ENCODE data around the gene SUN1.

The SUN1 gene

GRCh38 chr7:877312-878232 lies 45.3 kb downstream of the SUN1 start:
- no peak for DNase-seq (ENCODE audit: low spot score)

DNA sequence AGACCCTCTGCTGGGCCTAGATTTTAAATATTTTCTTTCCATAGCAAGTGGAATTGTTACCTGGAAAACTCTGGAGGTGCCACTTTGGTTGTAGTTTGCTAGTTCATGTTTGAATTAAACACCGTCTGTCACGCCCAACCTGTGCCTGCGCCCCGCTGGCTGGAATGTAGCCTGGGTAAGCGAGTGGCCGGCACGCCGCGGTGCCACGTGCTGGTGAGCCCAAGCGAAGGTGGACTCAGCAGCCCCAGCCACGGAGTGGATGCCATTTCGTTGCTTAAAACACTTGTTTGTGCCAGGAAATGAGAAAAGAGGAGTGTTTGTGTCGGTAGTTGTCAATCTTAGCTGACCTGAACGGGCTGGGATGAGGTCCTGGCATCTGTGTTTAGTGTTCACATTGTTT lies 46.8 kb downstream of the SUN1 start:
- DNase-seq (ENCODE audit: low spot score): no peak

DNA sequence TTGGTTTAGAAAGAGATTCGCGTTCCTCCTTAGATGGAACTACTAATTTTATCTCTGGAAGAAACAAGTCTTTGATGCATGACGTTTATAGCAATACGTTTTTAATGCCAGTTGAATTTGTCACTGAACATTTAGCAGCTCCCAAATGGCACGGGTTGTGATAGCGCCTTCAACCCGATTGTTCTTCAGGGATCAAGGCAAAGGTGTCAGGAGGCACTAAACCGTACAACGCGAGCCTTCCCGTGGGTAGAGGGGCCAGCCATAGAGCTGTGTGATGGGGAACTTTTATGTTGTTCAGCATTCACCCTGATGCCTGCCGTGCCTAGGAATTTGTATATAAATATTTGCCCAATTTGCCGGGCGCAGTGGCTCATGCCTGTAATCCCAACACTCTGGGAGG lies 47.4 kb downstream of the SUN1 start:
- DNase-seq (ENCODE audit: low spot score): no peak

DNA sequence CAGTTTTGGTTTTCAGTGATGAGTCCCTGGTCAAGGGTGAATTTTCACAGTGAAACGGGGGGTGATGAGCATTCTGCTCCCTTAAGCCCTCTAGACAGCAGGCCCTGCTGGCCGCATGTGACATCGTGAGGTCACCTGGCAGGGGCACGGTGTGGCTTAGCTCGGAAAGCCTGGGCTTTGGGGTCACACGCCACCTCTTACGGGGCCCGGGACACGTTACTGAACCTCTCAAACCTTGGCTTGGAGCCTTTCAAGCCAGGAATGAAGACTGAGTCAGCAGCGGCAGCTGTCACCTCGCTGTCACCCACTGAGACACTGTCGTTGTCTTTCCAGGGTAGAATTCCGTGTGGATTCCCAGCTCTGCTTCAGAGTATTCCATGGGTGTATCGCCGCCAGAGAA lies 48.2 kb downstream of the SUN1 start:
- DNase-seq (ENCODE audit: low spot score): no peak

DNA sequence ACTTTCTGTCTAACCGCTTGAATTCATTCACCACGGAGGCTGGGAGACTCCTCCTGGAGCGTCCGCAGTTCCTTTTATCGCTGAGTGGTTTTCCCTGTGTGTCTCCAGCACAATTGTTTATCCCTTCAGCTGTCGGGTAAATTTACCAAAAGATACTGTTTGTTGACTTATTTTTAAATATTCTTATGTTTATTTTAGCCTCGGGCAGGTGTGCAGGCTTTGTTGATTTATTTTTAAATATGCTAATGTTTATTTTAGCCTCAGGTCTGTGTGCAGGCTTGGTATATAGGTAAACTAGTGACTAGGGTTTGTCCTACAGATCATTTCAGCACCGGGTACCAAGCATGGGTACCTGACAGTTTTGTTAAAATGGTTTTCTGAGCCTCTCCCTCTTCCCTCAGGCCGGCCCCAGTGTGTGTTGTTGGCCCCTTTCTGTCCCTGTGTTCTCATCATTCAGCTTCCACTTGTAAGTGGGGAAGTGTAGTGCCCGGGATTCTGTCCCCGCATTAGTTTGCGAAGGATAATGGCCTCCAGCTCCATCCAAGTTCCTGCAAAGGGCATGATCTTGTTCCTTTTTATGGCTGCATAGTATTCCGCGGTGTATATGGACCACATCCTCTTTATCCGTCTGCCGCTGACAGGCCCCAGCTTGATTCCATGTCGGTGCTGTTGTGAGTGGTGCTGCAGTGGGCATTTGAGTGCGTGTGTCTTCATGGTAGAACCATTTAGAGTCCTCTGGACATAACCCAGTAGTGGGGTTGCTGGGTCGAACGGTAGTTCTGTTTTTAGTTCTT lies 49.4 kb downstream of the SUN1 start:
- no peak for DNase-seq (ENCODE audit: low spot score)

DNA sequence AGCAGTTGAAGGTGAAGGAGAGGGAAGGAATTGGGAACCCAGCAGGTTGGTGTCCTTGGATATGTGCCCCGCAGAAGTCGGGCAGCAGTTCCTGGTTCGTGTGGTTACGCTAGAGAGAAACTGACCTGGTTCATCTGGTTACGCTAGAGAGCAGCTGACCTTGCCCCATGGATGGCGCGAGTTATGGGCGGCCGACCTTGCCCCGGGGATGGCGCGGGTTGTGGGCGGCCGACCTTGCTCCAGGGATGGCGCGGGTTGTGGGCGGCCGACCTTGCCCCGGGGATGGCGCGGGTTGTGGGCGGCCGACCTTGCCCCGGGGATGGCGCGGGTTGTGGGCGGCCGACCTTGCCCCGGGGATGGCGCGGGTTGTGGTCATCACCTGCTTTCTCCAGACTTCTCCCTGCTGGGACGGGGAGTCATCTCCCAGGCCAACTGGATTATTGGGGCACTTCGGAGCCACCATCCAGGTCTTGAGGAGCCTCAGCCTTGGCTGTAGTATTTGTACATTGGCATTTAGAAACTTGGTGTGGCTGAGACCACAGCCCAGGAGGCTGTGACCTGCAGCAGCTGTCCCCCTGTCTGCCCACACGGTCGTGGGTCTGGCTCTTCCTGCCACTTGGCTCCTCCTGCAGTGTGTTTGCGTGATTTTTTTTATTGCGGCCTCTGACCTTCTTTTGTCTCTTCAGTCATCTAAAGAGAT lies 50.2 kb downstream of the SUN1 start:
- no peak for DNase-seq (ENCODE audit: low spot score)

GRCh38 chr7:883055-884021 lies 51.1 kb downstream of the SUN1 start:
- DNase-seq (ENCODE audit: low spot score): no peak

GRCh38 chr7:884191-885003 lies 52.1 kb downstream of the SUN1 start:
- DNase-seq (ENCODE audit: low spot score): no peak

DNA sequence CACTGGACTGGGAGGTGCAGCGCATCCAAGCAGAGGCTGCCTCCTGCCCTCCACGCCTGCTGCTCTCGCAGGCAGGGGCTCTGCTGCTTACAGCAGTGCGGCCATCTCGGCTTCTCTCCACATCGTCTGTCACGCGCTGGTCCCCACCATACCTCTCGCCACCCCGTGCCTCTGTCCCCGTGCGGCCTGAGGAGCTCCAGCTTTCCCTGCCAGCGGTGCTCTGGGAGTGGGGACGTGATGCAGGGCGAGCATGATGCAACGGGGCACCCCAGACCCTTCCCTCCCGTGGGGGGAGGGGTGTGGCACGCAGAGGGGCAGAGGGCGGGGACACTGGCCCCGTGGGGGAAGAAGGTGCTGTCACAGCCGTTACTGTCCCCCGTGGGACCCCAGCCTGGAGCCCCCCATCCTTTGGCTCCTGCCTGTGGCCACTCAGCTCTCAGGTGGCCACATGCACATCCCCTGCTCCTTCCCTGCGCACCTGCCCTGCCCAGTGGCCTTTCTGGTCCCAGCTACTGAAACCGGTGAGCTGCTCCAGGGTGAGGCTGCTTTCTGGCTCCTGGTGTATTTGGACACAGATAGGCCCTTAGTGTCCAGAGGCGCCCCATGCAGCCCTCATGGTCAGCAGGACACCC lies 53.1 kb downstream of the SUN1 start:
- DNase-seq (ENCODE audit: low spot score): no peak

DNA sequence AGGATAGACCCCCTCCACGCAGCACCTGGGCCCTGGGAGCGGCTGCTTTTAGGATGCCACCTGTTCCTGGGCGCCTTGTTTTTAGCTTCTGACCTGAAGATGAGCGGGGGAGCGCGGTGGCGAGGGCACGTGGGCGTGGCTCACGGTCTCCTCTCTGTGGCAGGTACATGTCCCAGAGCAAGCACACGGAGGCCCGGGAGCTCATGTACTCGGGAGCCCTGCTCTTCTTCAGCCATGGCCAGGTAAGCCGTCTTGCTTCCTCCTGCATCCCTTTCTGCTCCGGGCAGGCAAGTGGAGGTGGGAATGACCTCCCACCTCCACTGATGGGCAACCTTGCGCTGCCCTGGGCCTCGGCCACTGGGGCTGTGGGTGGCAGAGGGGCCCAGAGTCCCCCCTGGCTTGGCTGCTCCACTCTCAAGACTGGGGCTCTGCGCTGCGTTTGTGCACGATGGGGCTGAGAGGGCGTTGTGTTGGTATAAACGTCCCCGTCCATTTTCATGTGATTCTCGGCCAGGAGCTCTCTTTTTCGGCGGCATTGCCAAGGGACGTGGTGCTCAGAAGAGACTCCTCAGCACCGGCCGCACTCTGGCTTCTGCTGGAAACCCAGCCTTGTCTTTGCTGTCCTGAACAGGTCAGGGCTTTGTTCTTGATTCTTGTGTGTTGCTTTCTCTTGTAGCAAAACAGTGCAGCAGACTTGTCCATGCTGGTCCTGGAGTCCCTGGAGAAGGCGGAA lies 53.8 kb downstream of the SUN1 start:
- no peak for DNase-seq (ENCODE audit: low spot score)

GRCh38 chr7:886626-887487 lies 54.6 kb downstream of the SUN1 start:
- DNase-seq (ENCODE audit: low spot score): no peak

DNA sequence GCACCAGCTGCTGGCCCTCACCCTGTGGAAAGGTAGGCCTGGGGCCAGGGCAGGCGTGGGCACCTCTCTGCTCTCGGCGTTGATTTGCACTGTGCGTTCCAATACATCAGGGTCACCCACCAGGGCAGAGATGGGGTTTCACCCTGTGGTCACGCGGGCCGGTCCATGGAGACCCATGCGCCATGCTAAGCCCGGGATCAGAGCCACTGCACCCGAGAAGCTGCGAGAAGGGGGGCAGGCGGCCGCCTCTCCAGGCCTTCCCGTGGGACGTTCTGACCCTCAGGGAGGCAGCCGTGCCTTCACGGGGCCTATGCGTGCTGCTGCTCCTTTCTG lies 55.2 kb downstream of the SUN1 start:
- no peak for DNase-seq (ENCODE audit: low spot score)

- DNase-seq (ENCODE audit: low spot score): no peak
Measured at GRCh38 chr7:888081-889024, 56.1 kb downstream of the SUN1 start.

- DNase-seq (ENCODE audit: low spot score): no peak
Measured at GRCh38 chr7:889025-889390, 56.7 kb downstream of the SUN1 start.

DNA sequence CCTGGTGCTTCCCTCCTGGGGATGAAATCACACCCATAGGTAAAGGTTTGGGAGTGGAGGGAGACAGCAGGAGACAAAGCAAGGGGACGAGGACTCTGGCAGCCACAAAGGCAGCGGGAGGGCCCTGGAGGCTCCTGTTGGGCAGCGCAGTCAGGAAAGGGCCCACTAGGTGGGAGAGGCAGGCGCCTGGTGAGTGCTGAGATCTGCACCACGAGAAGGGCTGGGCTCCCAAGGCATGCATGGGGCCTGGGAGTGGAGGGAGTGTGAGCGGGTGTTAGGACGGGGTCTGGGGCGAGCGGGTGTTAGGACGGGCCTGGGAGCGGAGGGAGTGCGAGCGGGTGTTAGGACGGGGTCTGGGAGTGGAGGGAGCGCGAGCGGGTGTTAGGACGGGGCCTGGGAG lies 57.1 kb downstream of the SUN1 start:
- no peak for DNase-seq (ENCODE audit: low spot score)

- DNase-seq (ENCODE audit: low spot score): no peak
Measured at GRCh38 chr7:890868-891267, 58.6 kb downstream of the SUN1 start.

DNA sequence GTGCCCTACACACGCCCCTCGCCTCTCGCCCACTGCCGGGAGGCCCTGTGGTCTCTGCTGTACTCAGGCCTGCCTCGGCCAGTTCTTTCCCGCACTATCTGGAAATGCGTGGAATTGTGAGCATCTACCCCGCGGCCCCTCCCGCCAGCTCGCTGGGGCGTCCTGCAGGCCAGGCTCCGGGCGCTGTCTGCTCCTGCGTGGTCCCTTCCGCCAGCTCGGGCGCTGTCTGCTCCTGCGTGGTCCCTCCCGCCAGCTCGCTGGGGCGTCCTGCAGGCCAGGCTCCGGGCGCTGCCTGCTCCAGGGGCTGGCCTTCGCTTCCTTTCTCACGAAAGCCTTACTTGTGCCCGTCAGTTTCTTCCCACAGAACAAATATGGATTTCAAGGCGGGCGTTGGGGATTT lies 59.0 kb downstream of the SUN1 start:
- DNase-seq (ENCODE audit: low spot score): no peak

DNA sequence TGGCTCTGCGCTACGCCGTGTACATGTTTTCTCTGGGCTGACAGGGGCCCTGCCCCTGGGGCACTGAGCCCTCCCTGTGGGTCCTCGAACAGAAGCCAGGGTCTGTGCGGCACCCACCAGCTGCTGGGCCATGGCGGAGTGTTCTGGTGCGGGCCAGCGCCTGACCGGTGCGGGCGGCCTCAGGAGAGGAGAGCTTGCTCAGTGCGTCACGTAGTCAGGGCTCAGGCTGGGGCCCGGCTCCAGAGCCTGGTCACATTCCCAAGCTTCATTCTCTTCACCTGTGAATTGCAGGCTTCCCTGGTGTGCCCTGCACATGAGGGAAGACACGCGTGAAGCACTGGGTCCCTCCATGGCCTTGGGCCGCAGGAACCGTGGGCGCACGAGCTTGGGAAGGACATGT lies 59.5 kb downstream of the SUN1 start:
- no peak for DNase-seq (ENCODE audit: low spot score)
